SK-N-DZ (cell line): ENCODE results near the gene KCNC1.

Experiments
- DNase-seq: peaks from one replicate; pipeline ENCODE4 v3.0.0-alpha.2; 2015; ENCODE audit warnings: low spot score

The KCNC1 gene

GRCh38 chr11:17736930-17737817 lies 2.6 kb downstream of the KCNC1 start:
- DNase-seq = peak; percentile 28

- no peak for DNase-seq
Observed at GRCh38 chr11:17738151-17738973, 3.8 kb downstream of the KCNC1 start.

DNA sequence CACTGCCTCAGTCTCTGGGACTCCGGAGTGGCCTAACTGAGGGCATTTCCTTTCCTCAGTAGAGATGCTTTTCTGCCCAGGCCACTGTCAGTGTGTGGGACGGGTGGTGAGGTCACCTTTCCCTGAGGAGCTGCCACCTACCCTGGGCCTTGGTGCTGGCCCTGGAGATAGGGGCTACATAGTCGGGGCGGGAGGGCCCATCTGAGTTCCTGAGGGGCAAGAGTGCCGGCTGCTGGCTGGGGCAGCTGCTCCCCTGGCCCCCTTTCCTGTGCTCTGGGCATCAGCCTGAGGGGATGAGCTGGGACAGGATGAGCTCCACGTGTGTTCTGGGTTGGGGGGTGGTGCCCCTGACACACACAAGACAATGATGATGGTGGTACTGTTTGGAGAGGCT lies 5.4 kb downstream of the KCNC1 start:
- no peak for DNase-seq

DNA sequence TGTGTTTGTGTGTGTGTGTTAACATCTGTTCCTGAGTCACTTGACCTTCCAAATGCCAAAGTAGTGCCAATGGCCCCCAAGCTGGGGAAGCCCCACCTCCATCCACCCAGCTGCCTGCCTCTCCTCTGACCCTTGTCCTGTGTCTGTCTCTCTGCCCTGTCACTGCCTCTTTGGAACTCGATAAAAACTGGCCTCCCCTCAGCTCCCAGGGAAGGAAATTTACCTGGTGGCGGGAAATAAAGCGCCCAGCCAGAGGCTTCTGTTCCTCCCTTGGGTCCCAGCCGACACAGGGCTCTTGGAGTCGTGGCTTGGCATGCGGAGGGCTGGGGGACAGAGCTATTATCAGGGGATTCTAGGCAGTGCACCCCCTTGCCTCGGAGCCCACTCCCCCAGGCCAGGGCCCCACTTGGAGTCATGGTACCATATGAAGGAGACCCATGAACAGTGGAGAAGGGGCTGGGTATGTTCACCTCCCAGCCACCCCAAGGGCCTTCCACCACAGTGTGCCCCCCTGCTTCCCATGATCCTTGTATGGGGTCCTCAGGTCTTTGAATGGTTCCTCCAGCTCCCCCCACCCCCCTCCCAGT lies 6.2 kb downstream of the KCNC1 start:
- no peak for DNase-seq

DNA sequence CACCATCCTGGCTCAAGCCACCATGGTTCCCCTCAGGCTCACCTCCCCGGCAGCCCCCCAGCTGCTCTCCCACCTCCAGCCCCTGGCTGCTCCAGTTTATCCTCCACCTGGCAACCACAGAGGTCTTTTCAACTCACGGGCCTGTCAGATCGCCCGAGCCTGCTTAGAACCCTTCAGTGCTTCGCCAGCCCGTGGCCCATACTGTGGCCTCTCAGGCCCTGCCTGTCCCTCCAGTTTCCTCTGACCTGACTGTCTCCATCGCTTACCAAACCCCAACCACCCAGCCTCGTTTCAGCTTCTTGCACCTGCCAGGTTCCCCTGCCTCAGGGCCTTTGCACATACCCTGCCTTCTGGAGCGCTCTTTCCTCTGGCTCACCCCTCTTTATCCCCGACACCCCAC lies 6.9 kb downstream of the KCNC1 start:
- DNase-seq = no peak

- no peak for DNase-seq
Observed at GRCh38 chr11:17742019-17742418, 7.4 kb downstream of the KCNC1 start.

DNA sequence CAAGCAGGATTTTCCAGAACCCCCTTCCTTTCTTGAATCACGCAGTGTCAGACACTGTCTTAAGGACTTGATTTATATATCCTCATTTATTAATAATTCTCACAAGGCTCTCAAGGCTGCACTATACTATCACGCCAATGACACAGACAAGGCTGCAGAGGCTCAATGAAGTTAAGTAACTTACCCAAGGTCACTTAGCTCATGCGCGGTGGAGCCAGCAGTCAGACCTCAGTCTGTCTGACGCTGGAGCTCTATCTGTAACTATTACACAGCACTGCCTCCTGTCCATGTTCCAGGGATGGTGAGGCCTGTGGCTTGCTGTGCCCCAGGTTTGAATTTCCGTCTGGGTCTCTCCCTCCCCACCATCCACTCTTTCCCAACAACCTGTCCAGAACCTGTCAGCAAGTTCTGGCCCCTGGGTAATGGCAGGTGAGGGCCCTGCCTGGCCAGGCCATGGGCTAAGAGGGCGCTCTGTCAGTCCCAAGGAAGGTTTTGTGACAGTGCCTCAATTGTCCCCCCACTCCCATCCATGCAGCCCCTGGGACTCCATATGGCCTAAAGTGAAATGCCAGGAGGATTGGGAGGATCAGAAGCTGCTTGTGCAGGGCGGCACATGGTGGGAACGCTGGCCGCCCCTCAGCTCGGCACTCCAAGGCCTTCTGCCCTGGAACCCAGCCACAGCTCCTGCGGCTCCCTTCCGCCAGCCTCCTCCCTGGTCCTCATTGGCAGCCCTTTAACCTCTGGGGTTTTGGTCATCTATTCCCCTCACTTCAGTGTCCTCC lies 8.6 kb downstream of the KCNC1 start:
- DNase-seq = no peak

DNA sequence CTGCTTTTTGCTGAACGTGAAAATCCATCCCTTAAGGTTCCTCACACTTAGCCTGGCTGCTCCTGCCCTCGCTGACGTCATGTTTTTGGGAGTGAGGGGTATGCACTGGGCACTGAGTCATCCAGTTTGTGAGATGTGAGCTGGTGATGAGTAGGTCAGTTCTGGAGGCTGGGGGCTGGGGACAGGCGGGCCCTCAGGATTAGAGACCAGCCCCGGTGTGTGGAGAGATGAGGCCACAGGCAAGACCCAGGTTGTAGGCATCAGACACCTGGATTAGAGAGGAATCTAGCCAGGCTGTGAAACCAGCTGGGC lies 9.2 kb downstream of the KCNC1 start:
- no peak for DNase-seq

DNA sequence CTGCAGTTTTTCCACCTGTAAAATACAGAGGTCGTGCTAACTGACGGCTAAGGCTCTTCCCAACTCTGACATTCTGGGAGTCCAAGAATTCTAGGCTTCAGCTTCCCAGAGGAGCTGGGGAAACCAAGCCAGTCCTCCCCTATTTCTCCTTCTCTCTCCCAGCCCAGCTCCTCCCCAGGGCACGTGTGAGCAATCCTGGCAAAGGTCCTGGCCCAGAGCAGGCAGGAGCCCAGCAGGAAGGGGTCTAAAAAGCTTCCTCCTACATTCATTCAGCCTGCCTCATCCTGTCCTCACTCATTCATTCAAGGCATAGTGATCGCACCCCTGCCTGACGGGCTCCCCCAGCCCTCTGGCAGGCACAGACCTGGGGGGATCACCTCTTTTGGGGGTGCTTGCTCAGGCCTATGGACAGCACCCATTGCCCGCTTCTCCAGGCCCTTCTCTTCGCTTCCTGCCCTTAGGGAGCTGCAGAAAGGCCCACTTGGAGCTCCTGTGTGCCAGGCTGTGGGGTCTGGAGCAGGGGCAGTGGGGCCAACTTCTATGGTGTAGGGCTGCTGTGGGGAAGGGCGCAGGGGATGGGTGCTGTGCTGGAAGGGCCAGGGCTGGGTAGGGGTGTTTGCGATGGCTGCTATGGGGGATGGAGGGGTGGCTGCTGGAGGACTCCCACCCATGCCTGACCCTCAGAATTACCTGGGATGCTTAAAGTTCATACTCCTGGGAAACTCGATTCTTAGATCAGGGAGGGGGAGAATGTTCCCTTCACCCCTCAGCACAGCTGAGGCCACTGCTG lies 9.8 kb downstream of the KCNC1 start:
- no peak for DNase-seq

GRCh38 chr11:17745023-17745772 lies 10.6 kb downstream of the KCNC1 start:
- DNase-seq = no peak

- DNase-seq = no peak
Observed at GRCh38 chr11:17746096-17746495, 11.5 kb downstream of the KCNC1 start.

GRCh38 chr11:17747131-17747955 lies 12.8 kb downstream of the KCNC1 start:
- no peak for DNase-seq

GRCh38 chr11:17748044-17748443 lies 13.5 kb downstream of the KCNC1 start:
- no peak for DNase-seq

GRCh38 chr11:17748761-17749721 lies 14.5 kb downstream of the KCNC1 start:
- DNase-seq = no peak

DNA sequence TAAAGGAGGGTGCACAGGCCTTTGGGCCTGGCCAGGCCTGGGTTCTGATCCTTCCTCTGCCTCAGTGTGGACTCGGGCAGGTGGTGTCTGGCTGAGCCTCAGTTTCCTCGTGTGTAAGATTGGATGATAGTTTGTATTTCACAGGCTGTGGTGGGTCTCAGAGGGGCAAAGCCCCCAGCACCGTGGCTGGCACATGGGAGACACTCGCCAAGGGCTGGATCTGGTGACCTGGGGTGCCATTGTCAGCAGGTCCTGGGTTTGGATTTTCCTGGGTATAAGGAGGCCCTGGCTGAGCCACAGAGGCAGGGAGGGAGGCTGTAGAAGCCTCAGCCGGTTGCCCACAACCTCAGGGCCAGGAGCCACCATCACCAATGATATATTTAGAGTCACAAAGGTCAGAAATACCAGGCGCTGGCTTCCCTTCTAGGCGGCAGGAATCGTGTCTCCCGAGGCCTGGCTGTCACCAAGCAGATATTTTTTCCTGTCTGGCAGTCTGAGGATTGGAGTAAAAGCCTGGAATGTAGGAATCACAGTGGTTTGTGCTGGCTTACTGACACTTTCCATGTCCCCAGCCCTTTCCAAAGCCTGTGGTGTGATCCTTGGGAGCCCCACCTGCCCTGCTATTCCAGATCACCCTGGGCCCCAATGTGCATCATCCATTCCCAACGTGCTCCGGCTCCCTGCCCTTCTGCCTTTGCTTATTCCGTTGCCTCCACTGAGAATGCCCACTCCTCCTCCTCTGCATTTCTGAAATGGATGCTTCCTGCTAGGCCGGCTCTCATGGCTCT lies 15.6 kb downstream of the KCNC1 start:
- DNase-seq = no peak

DNA sequence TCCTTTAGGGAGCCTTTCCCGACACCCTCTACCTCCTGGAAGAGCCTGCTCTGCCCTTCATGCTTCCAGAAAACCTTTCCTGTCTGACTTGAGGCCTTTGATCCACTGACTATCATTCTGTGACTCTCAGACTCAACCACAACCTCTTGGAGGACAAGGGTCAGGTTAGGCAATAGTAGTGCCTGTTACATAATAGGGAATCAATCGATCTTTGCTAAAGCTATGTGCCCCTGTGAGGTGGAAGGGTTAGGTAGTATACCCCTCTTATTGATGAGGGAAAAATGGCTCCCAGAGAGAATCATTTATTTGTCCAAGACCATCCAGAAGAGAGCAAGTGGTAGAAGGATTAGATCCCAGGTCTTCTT lies 16.2 kb downstream of the KCNC1 start:
- DNase-seq = no peak

DNA sequence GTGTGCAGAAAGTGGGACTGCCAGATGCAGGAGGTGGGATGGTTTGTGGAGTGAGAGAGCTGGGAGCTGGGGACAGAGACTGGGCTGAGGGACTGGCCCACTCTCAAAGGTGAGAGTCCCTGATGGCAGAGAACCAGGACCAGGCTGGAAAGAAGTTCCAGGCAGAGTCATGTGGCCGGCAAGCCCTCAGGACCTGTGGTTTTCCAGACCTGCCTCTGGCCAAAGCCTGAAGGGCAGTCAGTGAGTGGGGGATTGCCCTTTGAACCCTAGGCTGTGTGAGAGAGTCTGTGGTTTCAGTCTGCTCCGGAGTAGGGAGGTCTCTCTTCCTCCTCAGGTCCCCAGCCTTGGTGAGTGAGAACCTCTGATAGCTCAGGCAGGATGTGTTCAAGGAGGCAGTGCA lies 17.0 kb downstream of the KCNC1 start:
- no peak for DNase-seq
